WTC11 (cell line): ENCODE data around the gene CXorf38. TPM values are rescaled to one million over a fixed set of nuclear protein-coding genes. Genes with fewer than 3 reads are reported as not detected.
"Not testable (repeated sequence)": the region's sequence is repeated elsewhere in the genome, so short reads cannot be mapped to it uniquely, and the experiment has no call there.

ENCODE experiments used
- ATAC-seq: fragments of 200-7000 bp; cut with Tn5 transposase; 2 replicates; pipeline ENCODE4 v1.10.0; 2021; ENCODE audit warnings: mild to moderate bottlenecking, moderate library complexity
- CTCF ChIA-PET: fragments of 300-600 bp; sonication (Branson Sonifier 250); formaldehyde crosslinking; loops from one replicate; lab custom pipeline; 2021; ENCODE audit warnings: antibody characterized with exemption; lab: Charles Lee
- POLR2A ChIA-PET: fragments of 350-600 bp; sonication (Branson Sonifier 250); formaldehyde crosslinking; loops from one replicate; lab custom pipeline; 2021; ENCODE audit warnings: antibody characterized with exemption; lab: Charles Lee
- DNase-seq: peaks from one replicate; pipeline ENCODE4 v3.0.0; 2021; ENCODE audit warnings: low spot score
- H3K27ac Mint-ChIP-seq: 2 replicates; pipeline ENCODE4 v1.8.0; 2021; ENCODE audit warnings: mixed read lengths
- H3K27me3 Mint-ChIP-seq: 2 replicates; pipeline ENCODE4 v1.8.0; 2021; ENCODE audit warnings: low read depth, mild to moderate bottlenecking, moderate library complexity, mixed read lengths
- H3K36me3 Mint-ChIP-seq: 2 replicates; pipeline ENCODE4 v1.8.0; 2021; ENCODE audit warnings: mixed read lengths
- H3K4me1 Mint-ChIP-seq: 2 replicates; pipeline ENCODE4 v1.8.0; 2022; ENCODE audit warnings: mixed read lengths
- H3K4me3 Mint-ChIP-seq: 2 replicates; pipeline ENCODE4 v1.8.0; 2021; ENCODE audit warnings: mild to moderate bottlenecking, moderate library complexity, mixed read lengths
- H3K9me3 Mint-ChIP-seq: 2 replicates; pipeline ENCODE4 v1.8.0; 2021; ENCODE audit warnings: mixed read lengths
- AR ChIP-seq: fragments of 250-450 bp; sonication (Bioruptor Pico); IDR thresholded peaks from 2 replicates; pipeline ENCODE4 v1.9.0; 2021; ENCODE audit warnings: mild to moderate bottlenecking
- CREM ChIP-seq: sonication (generic); formaldehyde crosslinking; IDR thresholded peaks from 2 replicates; pipeline ENCODE4 v1.8.1; 2022; ENCODE audit warnings: mild to moderate bottlenecking, missing genetic modification reagents, moderate library complexity
- FOXK1 ChIP-seq: sonication (generic); formaldehyde crosslinking; IDR thresholded peaks from 2 replicates; pipeline ENCODE4 v1.8.0; 2022; ENCODE audit warnings: mild to moderate bottlenecking, moderate library complexity, missing genetic modification reagents
- FOXP1 ChIP-seq: sonication (generic); formaldehyde crosslinking; IDR thresholded peaks from 2 replicates; pipeline ENCODE4 v1.8.0; 2022; ENCODE audit warnings: missing genetic modification reagents, mild to moderate bottlenecking, moderate library complexity, borderline replicate concordance
- IRF2 ChIP-seq: sonication (generic); formaldehyde crosslinking; IDR thresholded peaks from 2 replicates; pipeline ENCODE4 v1.8.0; 2022; ENCODE audit warnings: low read depth, missing genetic modification reagents, borderline replicate concordance
- KAT7 ChIP-seq: sonication (generic); formaldehyde crosslinking; IDR thresholded peaks from 2 replicates; pipeline ENCODE4 v1.8.1; 2023; ENCODE audit warnings: missing genetic modification reagents, mild to moderate bottlenecking, borderline replicate concordance
- MXD4 ChIP-seq: fragments of 250-450 bp; sonication (Bioruptor Pico); IDR thresholded peaks from 2 replicates; pipeline ENCODE4 v1.8.0; 2021; ENCODE audit warnings: mild to moderate bottlenecking, moderate library complexity, borderline replicate concordance
- NFATC4 ChIP-seq: fragments of 250-450 bp; sonication (Bioruptor Pico); IDR thresholded peaks from 2 replicates; pipeline ENCODE4 v1.9.0; 2021; ENCODE audit warnings: mild to moderate bottlenecking
- PRDM15 ChIP-seq: sonication (generic); formaldehyde crosslinking; IDR thresholded peaks from 2 replicates; pipeline ENCODE4 v1.8.0; 2022; ENCODE audit warnings: missing genetic modification reagents
- RELA ChIP-seq: sonication (generic); formaldehyde crosslinking; IDR thresholded peaks from 2 replicates; pipeline ENCODE4 v1.8.1; 2022; ENCODE audit warnings: missing genetic modification reagents, mild to moderate bottlenecking, borderline replicate concordance
- SMAD4 ChIP-seq: sonication (generic); formaldehyde crosslinking; IDR thresholded peaks from 2 replicates; pipeline ENCODE4 v1.8.0; 2022; ENCODE audit warnings: mild to moderate bottlenecking, missing genetic modification reagents
- ZBTB21 ChIP-seq: sonication (generic); formaldehyde crosslinking; IDR thresholded peaks from 2 replicates; pipeline ENCODE4 v1.8.1; 2023; ENCODE audit warnings: mild to moderate bottlenecking, missing genetic modification reagents, borderline replicate concordance
- ZNF121 ChIP-seq: sonication (generic); formaldehyde crosslinking; IDR thresholded peaks from 2 replicates; pipeline ENCODE4 v1.8.0; 2023; ENCODE audit warnings: missing genetic modification reagents
- ZNF219 ChIP-seq: sonication (generic); formaldehyde crosslinking; IDR thresholded peaks from 2 replicates; pipeline ENCODE4 v1.8.0; 2023; ENCODE audit warnings: missing genetic modification reagents, mild to moderate bottlenecking, borderline replicate concordance
- ZNF263 ChIP-seq: sonication (generic); formaldehyde crosslinking; IDR thresholded peaks from 2 replicates; pipeline ENCODE4 v1.8.1; 2022; ENCODE audit warnings: low read depth, mild to moderate bottlenecking, moderate library complexity, missing genetic modification reagents
- ZNF423 ChIP-seq: fragments of 250-450 bp; sonication (Bioruptor Pico); IDR thresholded peaks from 2 replicates; pipeline ENCODE4 v2.1.2; 2022; ENCODE audit warnings: mild to moderate bottlenecking, moderate library complexity
- ZNF425 ChIP-seq: fragments of 250-450 bp; sonication (Bioruptor Pico); conservative IDR thresholded peaks from 2 replicates; pipeline ENCODE4 v1.9.0; 2021; ENCODE audit warnings: mild to moderate bottlenecking
- total RNA-seq: library from RNA; stranded (reverse); gene quantifications from 3 replicates; pipeline ENCODE4 v1.2.3, GENCODE V29; 2021
- TF ChIP-seq, protein P1 (sequence below): sonication (generic); formaldehyde crosslinking; conservative IDR thresholded peaks from 2 replicates; pipeline ENCODE4 v1.8.1; 2023; ENCODE audit warnings: mild to moderate bottlenecking, low read depth, missing genetic modification reagents, moderate library complexity

The CXorf38 gene
- total RNA-seq, 1 experiment from 2014 or later = 10.0 TPM

GRCh38 chrX:40603446-40603845, 43.9 kb downstream of the CXorf38 start (continued):
- TF ChIP-seq ZNF219 (CRISPR knock-in tag) (no peak), FOXK1 (CRISPR knock-in tag) (no peak), ZNF121 (CRISPR knock-in tag) (no peak), MXD4 (no peak), NFATC4 (CRISPR knock-in tag) (no peak), RELA (no peak), ZBTB21 (CRISPR knock-in tag) (no peak), ZNF423 (CRISPR knock-in tag) (no peak), PRDM15 (CRISPR knock-in tag) (no peak)
- TF ChIP-seq, protein P1, sequence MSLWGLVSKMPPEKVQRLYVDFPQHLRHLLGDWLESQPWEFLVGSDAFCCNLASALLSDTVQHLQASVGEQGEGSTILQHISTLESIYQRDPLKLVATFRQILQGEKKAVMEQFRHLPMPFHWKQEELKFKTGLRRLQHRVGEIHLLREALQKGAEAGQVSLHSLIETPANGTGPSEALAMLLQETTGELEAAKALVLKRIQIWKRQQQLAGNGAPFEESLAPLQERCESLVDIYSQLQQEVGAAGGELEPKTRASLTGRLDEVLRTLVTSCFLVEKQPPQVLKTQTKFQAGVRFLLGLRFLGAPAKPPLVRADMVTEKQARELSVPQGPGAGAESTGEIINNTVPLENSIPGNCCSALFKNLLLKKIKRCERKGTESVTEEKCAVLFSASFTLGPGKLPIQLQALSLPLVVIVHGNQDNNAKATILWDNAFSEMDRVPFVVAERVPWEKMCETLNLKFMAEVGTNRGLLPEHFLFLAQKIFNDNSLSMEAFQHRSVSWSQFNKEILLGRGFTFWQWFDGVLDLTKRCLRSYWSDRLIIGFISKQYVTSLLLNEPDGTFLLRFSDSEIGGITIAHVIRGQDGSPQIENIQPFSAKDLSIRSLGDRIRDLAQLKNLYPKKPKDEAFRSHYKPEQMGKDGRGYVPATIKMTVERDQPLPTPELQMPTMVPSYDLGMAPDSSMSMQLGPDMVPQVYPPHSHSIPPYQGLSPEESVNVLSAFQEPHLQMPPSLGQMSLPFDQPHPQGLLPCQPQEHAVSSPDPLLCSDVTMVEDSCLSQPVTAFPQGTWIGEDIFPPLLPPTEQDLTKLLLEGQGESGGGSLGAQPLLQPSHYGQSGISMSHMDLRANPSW = no peak

DNA sequence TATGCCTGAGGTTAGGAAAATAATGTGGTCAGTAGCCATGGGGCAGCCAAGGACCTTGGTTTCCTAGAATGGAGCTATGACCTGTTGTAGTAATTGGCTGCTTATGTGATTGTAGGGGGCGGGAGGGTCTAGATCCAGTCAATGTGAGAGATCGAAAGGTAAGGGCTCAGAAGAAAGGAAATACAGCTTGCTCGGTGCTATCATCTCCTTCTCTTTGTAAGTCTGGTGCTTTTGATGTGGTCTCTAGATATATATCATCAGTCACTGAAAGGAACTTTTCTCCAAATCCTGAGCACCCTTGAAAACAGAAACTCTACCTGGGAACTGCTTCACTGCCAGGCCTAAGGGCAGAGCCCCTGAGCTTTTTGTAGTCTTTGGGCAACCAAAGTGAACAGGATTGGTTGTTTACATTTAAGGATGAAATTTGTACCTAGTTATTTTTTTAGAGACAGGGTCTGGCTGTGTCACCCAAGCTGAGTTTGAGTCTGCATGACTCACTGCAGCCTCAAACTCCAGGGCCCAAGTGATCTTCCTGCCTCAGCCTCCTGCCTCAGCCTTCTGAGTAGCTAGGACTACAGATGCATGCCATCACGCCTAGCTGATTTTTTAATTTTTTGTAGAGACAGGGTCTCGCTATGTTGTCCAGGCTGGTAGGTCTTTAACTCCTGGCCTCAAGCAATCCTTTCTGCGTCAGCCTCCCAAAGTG, 57.6 kb downstream of the CXorf38 start:
- H3K4me3 Mint-ChIP-seq, H3K4me1 Mint-ChIP-seq, H3K27ac Mint-ChIP-seq, H3K9me3 Mint-ChIP-seq, POLR2A ChIA-PET, ATAC-seq, H3K27me3 Mint-ChIP-seq, CTCF ChIA-PET, DNase-seq: not testable (repeated sequence)
- H3K36me3 Mint-ChIP-seq = peaks cover 10% of the 10 kb centered on the region

- H3K9me3 Mint-ChIP-seq, DNase-seq, POLR2A ChIA-PET, ATAC-seq, H3K4me1 Mint-ChIP-seq, H3K27me3 Mint-ChIP-seq, H3K27ac Mint-ChIP-seq, CTCF ChIA-PET, H3K4me3 Mint-ChIP-seq: not testable (repeated sequence)
- peaks cover 10% of the 10 kb centered on the region for H3K36me3 Mint-ChIP-seq
Measured at GRCh38 chrX:40587623-40588022, 59.7 kb downstream of the CXorf38 start.

GRCh38 chrX:40582811-40583210, 64.5 kb downstream of the CXorf38 start:
- Mint-ChIP-seq H3K27me3 (no peaks in the 10 kb centered on the region), H3K36me3 (no peaks in the 10 kb centered on the region), H3K27ac (no peak overlapping the region), H3K4me3 (peak overlapping the region; percentile 65; the same call in 1 of the 2 replicates), H3K9me3 (no peaks in the 10 kb centered on the region), H3K4me1 (peaks cover 8% of the 10 kb centered on the region)
- ATAC-seq (no peak), DNase-seq (no peak)
- ChIA-PET POLR2A (no interaction called here), CTCF (no interaction called here)
- no peak for TF ChIP-seq FOXP1 (CRISPR knock-in tag)
- no peak for TF ChIP-seq FOXK1 (CRISPR knock-in tag)
- TF ChIP-seq NFATC4 (CRISPR knock-in tag) = no peak
- TF ChIP-seq ZNF263 (CRISPR knock-in tag) = no peak
- TF ChIP-seq ZNF219 (CRISPR knock-in tag) = no peak
- no peak for TF ChIP-seq KAT7 (CRISPR knock-in tag)
- no peak for TF ChIP-seq IRF2 (CRISPR knock-in tag)
- TF ChIP-seq CREM (CRISPR knock-in tag) = no peak
- TF ChIP-seq ZNF425 (CRISPR knock-in tag) = no peak
- no peak for TF ChIP-seq SMAD4 (CRISPR knock-in tag)
- TF ChIP-seq MXD4 = no peak
- TF ChIP-seq AR (CRISPR knock-in tag) = no peak
